ENCODE results near the gene IQGAP1. TPM values are rescaled to one million over a fixed set of nuclear protein-coding genes. Genes with fewer than 3 reads are reported as not detected.
"Not testable (repeated sequence)": the region's sequence is repeated elsewhere in the genome, so short reads cannot be mapped to it uniquely, and the experiment has no call there.

The IQGAP1 gene
- total and polyA plus RNA-seq, 2 of the 4 experiments (the other 2 are of a cell fraction): 87.5 to 207 TPM

DNA sequence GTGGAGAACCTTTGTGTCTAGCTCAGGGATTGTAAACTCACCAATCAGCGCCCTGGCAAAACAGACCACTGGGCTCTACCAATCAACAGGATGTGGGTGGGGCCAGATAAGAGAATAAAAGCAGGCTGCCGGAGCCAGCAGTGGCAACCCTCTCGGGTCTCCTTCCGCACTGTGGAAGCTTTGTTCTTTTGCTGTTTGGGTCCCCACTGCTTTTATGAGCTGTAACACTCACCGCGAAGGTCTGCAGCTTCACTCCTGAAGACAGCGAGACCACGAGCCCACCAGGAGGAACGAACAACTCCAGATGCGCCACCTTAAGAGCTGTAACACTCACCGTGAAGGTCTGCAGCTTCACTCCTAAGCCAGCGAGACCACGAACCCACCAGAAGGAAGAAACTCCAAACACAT, 123.2 kb downstream of the IQGAP1 start:
- in situ Hi-C loops (cut with MboI; ENCODE audit: low sequenced_read_pairs); BruUV-seq (replicated peaks); H2BK20ac ChIP-seq (ENCODE audit: low read depth, low read length); H4K8ac ChIP-seq (ENCODE audit: low read depth in 2 of 2, low read length in 2 of 2); H3K27ac ChIP-seq (ENCODE audit: insufficient read depth, low read length); H3K18ac ChIP-seq (ENCODE audit: low read depth, low read length); H4K5ac ChIP-seq (ENCODE audit: low read depth, low read length); H3K4me2 ChIP-seq (ENCODE audit: low read depth, low read length); intact Hi-C loops (cut with micrococcal nuclease); H2AK9ac ChIP-seq (replicated peaks; ENCODE audit: low read depth, low read length, poor library complexity); H2AFZ ChIP-seq (replicated peaks; ENCODE audit: low read length, poor library complexity); H3K4me1 ChIP-seq (ENCODE audit: control insufficient read depth, insufficient read depth, low read length); CTCF ChIA-PET; H3K4ac ChIP-seq (ENCODE audit: low read depth, low read length); H3K4me3 ChIP-seq (ENCODE audit: insufficient read depth, low read depth, low read length); POLR2A ChIA-PET (ENCODE audit: unreplicated experiment); ATAC-seq (ENCODE audit: low read depth); H4K20me1 ChIP-seq (ENCODE audit: insufficient read depth, low read length); H3K9me3 ChIP-seq (ENCODE audit: control insufficient read depth, insufficient read depth, low read length); H3K56ac ChIP-seq (ENCODE audit: extremely low read depth, insufficient read depth, low read length); H4K91ac ChIP-seq (ENCODE audit: insufficient read depth, low read depth, low read length); H3K27me3 ChIP-seq (ENCODE audit: control insufficient read depth, insufficient read depth, low read length); H2AK5ac ChIP-seq (ENCODE audit: low read depth, low read length); H3K9me1 ChIP-seq (ENCODE audit: insufficient read depth, low read length); H2BK5ac ChIP-seq (ENCODE audit: low read depth, low read length, poor library complexity, severe bottlenecking); H3K36me3 ChIP-seq (ENCODE audit: control insufficient read depth, insufficient read depth, low read length); dilution Hi-C loops (cut with HindIII; ENCODE audit: low sequenced_read_pairs, unreplicated experiment); H2BK15ac ChIP-seq (ENCODE audit: low read depth, low read length); H3K9ac ChIP-seq (ENCODE audit: low read depth, low read length); H3K79me1 ChIP-seq (ENCODE audit: low read depth in 1 of 2, low read length in 2 of 2); H3K14ac ChIP-seq (replicated peaks; ENCODE audit: low read depth, low read length); DNase-seq; H2BK120ac ChIP-seq (ENCODE audit: low read depth, low read length); H3K23ac ChIP-seq (ENCODE audit: low read depth, low read length): not testable (repeated sequence)
- 80% methylated on average over 2 of the region's 13 CpGs; no CpG with 5 or more reads in 1 of the 2 experiments for WGBS, 2 experiments (ENCODE audit: extremely low coverage in 2 of 2, insufficient read length in 1 of 2)
